ENCODE data around the gene CNN3.

Gene CNN3

DNA sequence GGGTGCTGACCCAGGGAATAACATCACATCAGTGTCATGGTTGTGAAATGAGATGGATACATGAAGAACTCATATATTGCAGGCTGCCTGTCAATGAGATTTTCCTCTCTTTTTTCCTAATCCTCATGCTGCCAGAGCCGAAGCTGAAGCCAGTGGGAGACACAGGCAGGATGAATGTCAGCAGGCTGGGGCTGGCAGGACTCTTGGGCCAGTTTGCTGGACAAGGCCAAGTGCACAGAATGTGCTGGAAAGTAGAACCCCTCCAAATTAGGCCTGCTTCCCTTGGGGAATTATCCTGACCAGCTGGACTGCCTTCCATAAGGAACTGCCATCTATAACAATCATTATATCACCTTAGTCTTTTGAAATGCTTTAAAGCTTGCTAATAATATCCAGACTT, 75.3 kb downstream of the CNN3 start:
- no peak for DNase-seq

Measured in suppressor macrophage treated with lipopolysaccharide for 4 hours (primary cell).